Measurements from ENCODE around the gene VAV1. TPM values are rescaled to one million over a fixed set of nuclear protein-coding genes. Genes with fewer than 3 reads are reported as not detected.

VAV1 gene
- total and polyA plus RNA-seq, 10 of the 15 experiments (the other 5 are each of a cell fraction or from before 2014, with no cell fraction given): 1.6 to 76.8 (median 40.7) TPM

DNA sequence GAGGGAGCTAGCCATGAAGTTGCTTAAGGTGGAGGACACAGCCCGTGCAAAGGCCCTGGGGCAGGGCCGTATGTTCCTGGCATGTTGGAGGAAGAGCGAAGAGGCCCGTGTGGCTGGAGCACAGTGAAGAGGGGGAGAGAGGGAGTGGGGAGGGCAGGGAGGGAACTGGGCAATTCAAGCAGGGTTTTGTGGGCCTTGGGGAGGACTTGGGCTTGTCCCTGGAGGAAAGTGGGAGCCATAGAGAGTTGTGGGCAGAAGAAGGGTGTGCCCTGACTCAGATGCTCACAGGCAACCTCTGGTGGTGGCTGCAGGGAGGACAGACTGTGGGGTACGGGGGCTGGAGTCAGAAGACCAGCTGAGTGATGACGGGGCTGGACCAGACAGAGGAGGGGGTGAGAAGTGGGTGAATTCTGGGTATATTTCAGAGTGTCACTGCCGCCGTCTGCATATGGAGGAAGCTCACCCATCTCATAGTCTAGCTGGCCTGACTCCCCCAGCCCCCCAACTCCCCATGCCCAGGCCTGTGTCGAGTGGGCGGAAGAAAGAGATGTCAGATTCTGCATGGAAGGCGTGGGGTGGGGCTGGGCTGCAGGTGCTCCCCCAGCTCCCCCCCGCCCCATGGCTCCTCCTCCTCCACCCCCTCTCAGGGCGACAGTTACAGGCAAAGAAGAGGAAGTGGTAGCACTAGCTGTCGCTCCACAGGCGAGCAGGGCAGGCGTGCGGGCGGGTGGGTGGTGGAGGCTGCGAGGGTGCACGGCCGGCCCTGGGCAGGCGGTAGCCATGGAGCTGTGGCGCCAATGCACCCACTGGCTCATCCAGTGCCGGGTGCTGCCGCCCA, at the start of gene VAV1 (continued):
- TF ChIP-seq, protein P1, sequence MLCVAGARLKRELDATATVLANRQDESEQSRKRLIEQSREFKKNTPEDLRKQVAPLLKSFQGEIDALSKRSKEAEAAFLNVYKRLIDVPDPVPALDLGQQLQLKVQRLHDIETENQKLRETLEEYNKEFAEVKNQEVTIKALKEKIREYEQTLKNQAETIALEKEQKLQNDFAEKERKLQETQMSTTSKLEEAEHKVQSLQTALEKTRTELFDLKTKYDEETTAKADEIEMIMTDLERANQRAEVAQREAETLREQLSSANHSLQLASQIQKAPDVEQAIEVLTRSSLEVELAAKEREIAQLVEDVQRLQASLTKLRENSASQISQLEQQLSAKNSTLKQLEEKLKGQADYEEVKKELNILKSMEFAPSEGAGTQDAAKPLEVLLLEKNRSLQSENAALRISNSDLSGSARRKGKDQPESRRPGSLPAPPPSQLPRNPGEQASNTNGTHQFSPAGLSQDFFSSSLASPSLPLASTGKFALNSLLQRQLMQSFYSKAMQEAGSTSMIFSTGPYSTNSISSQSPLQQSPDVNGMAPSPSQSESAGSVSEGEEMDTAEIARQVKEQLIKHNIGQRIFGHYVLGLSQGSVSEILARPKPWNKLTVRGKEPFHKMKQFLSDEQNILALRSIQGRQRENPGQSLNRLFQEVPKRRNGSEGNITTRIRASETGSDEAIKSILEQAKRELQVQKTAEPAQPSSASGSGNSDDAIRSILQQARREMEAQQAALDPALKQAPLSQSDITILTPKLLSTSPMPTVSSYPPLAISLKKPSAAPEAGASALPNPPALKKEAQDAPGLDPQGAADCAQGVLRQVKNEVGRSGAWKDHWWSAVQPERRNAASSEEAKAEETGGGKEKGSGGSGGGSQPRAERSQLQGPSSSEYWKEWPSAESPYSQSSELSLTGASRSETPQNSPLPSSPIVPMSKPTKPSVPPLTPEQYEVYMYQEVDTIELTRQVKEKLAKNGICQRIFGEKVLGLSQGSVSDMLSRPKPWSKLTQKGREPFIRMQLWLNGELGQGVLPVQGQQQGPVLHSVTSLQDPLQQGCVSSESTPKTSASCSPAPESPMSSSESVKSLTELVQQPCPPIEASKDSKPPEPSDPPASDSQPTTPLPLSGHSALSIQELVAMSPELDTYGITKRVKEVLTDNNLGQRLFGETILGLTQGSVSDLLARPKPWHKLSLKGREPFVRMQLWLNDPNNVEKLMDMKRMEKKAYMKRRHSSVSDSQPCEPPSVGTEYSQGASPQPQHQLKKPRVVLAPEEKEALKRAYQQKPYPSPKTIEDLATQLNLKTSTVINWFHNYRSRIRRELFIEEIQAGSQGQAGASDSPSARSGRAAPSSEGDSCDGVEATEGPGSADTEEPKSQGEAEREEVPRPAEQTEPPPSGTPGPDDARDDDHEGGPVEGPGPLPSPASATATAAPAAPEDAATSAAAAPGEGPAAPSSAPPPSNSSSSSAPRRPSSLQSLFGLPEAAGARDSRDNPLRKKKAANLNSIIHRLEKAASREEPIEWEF (IDR thresholded peaks at IDR 0.05; ENCODE audit: insufficient replicate concordance, low read depth, low read length): no peak
- TF ChIP-seq ZNF217 (IDR thresholded peaks at IDR 0.05) (peak; percentile 99), POLR2AphosphoS5 (IDR thresholded peaks at IDR 0.05; ENCODE audit: low read length) (peak; percentile 81), MEF2B (IDR thresholded peaks at IDR 0.05; ENCODE audit: partially characterized antibody, poor library complexity, severe bottlenecking) (peak; percentile 50), POLR2AphosphoS2 (IDR thresholded peaks at IDR 0.05; ENCODE audit: low read depth, low read length) (0 out of 2 replicates have a peak, but pooled peaks have one; percentile 48), BMI1 (IDR thresholded peaks at IDR 0.05; ENCODE audit: borderline replicate concordance) (no peak), CHD2 (IDR thresholded peaks at IDR 0.05; ENCODE audit: borderline replicate concordance, low read depth, low read length) (peak; percentile 26; the same call in 1 of the 2 replicates), YBX1 (IDR thresholded peaks at IDR 0.05) (no peak), POU2F2 (IDR thresholded peaks at IDR 0.05; ENCODE audit: borderline replicate concordance, low read depth, low read length) (0 out of 3 replicates have a peak, but pooled peaks have one; percentile 20), NR2C2 (IDR thresholded peaks at IDR 0.05; ENCODE audit: borderline replicate concordance, control insufficient read depth, insufficient read length, low read depth) (no peak), TCF12 (IDR thresholded peaks at IDR 0.05; ENCODE audit: low read depth, low read length) (0 out of 2 replicates have a peak, but pooled peaks have one; percentile 31), TBL1XR1 (IDR thresholded peaks at IDR 0.05; ENCODE audit: low read depth, low read length) (no peak), MEF2A (IDR thresholded peaks at IDR 0.05; ENCODE audit: insufficient read depth, low read depth, low read length) (peak; percentile 47; the same call in 1 of the 2 replicates), RCOR1 (conservative IDR thresholded peaks at IDR 0.05; ENCODE audit: low read depth, low read length) (peak; percentile 87; the same call in 1 of the 2 replicates), MXI1 (IDR thresholded peaks at IDR 0.05; ENCODE audit: low read depth, low read length) (peak; percentile 65)
- TF ChIP-seq, protein P2, sequence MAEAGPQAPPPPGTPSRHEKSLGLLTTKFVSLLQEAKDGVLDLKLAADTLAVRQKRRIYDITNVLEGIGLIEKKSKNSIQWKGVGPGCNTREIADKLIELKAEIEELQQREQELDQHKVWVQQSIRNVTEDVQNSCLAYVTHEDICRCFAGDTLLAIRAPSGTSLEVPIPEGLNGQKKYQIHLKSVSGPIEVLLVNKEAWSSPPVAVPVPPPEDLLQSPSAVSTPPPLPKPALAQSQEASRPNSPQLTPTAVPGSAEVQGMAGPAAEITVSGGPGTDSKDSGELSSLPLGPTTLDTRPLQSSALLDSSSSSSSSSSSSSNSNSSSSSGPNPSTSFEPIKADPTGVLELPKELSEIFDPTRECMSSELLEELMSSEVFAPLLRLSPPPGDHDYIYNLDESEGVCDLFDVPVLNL (IDR thresholded peaks at IDR 0.05; ENCODE audit: low read depth, low read length): no peak
- TF ChIP-seq, protein P3, sequence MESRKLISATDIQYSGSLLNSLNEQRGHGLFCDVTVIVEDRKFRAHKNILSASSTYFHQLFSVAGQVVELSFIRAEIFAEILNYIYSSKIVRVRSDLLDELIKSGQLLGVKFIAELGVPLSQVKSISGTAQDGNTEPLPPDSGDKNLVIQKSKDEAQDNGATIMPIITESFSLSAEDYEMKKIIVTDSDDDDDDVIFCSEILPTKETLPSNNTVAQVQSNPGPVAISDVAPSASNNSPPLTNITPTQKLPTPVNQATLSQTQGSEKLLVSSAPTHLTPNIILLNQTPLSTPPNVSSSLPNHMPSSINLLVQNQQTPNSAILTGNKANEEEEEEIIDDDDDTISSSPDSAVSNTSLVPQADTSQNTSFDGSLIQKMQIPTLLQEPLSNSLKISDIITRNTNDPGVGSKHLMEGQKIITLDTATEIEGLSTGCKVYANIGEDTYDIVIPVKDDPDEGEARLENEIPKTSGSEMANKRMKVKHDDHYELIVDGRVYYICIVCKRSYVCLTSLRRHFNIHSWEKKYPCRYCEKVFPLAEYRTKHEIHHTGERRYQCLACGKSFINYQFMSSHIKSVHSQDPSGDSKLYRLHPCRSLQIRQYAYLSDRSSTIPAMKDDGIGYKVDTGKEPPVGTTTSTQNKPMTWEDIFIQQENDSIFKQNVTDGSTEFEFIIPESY (IDR thresholded peaks at IDR 0.05): no peak
- TF ChIP-seq, protein P4, sequence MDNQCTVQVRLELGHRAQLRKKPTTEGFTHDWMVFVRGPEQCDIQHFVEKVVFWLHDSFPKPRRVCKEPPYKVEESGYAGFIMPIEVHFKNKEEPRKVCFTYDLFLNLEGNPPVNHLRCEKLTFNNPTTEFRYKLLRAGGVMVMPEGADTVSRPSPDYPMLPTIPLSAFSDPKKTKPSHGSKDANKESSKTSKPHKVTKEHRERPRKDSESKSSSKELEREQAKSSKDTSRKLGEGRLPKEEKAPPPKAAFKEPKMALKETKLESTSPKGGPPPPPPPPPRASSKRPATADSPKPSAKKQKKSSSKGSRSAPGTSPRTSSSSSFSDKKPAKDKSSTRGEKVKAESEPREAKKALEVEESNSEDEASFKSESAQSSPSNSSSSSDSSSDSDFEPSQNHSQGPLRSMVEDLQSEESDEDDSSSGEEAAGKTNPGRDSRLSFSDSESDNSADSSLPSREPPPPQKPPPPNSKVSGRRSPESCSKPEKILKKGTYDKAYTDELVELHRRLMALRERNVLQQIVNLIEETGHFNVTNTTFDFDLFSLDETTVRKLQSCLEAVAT (IDR thresholded peaks at IDR 0.05): 0 out of 2 replicates have a peak, but pooled peaks have one; percentile 17
- TF ChIP-seq, protein P5, sequence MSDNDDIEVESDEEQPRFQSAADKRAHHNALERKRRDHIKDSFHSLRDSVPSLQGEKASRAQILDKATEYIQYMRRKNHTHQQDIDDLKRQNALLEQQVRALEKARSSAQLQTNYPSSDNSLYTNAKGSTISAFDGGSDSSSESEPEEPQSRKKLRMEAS (IDR thresholded peaks at IDR 0.05; ENCODE audit: low read depth, low read length): no peak; the same call in 1 of the 2 replicates

Measured in GM12878 (cell line).